ENCODE results near the gene ARHGAP4.

- TF ChIP-seq EP300 (IDR thresholded peaks at IDR 0.05; ENCODE audit: borderline replicate concordance) = no peak
- no peak for TF ChIP-seq USF1 (IDR thresholded peaks at IDR 0.05)
- TF ChIP-seq MAX (IDR thresholded peaks at IDR 0.05) = no peak
- no peak for TF ChIP-seq TAF1 (IDR thresholded peaks at IDR 0.05; ENCODE audit: low read depth)
- TF ChIP-seq EGR1 (IDR thresholded peaks at IDR 0.05) = no peak
- no peak for TF ChIP-seq REST (IDR thresholded peaks at IDR 0.05; ENCODE audit: low read depth)
- TF ChIP-seq CEBPB (IDR thresholded peaks at IDR 0.05) = no peak
- no peak for TF ChIP-seq YY1 (IDR thresholded peaks at IDR 0.05; ENCODE audit: low read depth)
- TF ChIP-seq CREB1 (IDR thresholded peaks at IDR 0.05; ENCODE audit: low read depth) = no peak
- no peak for TF ChIP-seq ZBTB7A (IDR thresholded peaks at IDR 0.05; ENCODE audit: low read depth)
Measured at GRCh38 chrX:153967536-153968224, 41.6 kb upstream of the ARHGAP4 start.
